Prostate gland (tissue), 2 donors: ENCODE results near the gene TMTC1.

Experiments used
- CTCF ChIP-seq, 4 experiments: fragments of 200-600 bp in 2 of 4; fragments of 450-650 bp in 2 of 4; sonication (generic) in 2 of 4; IDR thresholded peaks; 1 replicate in 3 of 4; 2 replicates in 1 of 4; pipeline ENCODE4 v1.5.1; 2016 to 2019; ENCODE audit warnings: antibody characterized with exemption in 4 of 4, mild to moderate bottlenecking in 2 of 4, moderate library complexity in 2 of 4
- POLR2A ChIP-seq: fragments of 450-650 bp; IDR thresholded peaks from one replicate; pipeline ENCODE4 v1.6.1; 2016; ENCODE audit warnings: antibody characterized with exemption, mild to moderate bottlenecking
- POLR2AphosphoS5 ChIP-seq: sonication (generic); formaldehyde crosslinking; IDR thresholded peaks from one replicate; pipeline ENCODE4 v1.6.1; 2017; ENCODE audit warnings: antibody characterized with exemption

GRCh38 chr12:29780084-29780483 lies 3.7 kb downstream of the TMTC1 start:
- TF ChIP-seq CTCF (IDR thresholded peaks at IDR 0.05), result no peak
- TF ChIP-seq POLR2AphosphoS5, result no peak
- TF ChIP-seq POLR2A, result no peak
